H1 (cell line): ENCODE results near the gene PLEKHG3. TPM values are rescaled to one million over a fixed set of nuclear protein-coding genes. Genes with fewer than 3 reads are reported as not detected.

Experiments used
- CTCF ChIP-seq, 3 experiments: IDR thresholded peaks; 1 replicate in 2 of 3; 2 replicates in 1 of 3; pipeline versions ENCODE4 v1.5.1 to v1.6.1; 2011; ENCODE audit warnings: low read length in 3 of 3, mild to moderate bottlenecking in 3 of 3, inconsistent platforms in 2 of 3, low read depth in 1 of 3, moderate library complexity in 1 of 3; ENCODE audit not compliant: insufficient read depth in 1 of 3; ENCODE audit errors: control extremely low read depth in 1 of 3
- E2F6 ChIP-seq: IDR thresholded peaks from 2 replicates; pipeline ENCODE4 v1.6.1; 2012; ENCODE audit warnings: inconsistent platforms
- HDAC6 ChIP-seq: IDR thresholded peaks from one replicate; pipeline ENCODE4 v1.7.1; 2012; ENCODE audit warnings: low read depth, mild to moderate bottlenecking, inconsistent platforms, low read length, moderate library complexity
- JUND ChIP-seq: IDR thresholded peaks from 2 replicates; pipeline ENCODE4 v1.6.1; 2011; ENCODE audit warnings: mild to moderate bottlenecking, improper control_type of control experiment, low read length
- KDM4A ChIP-seq: IDR thresholded peaks from one replicate; pipeline ENCODE4 v1.7.1; 2012; ENCODE audit warnings: low read depth, mild to moderate bottlenecking, moderate library complexity, low read length, inconsistent platforms; ENCODE audit not compliant: severe bottlenecking
- MAX ChIP-seq: IDR thresholded peaks from 2 replicates; pipeline ENCODE4 v1.6.1; 2012; ENCODE audit warnings: inconsistent platforms
- NRF1 ChIP-seq: IDR thresholded peaks from 2 replicates; pipeline ENCODE4 v1.6.1; 2011; ENCODE audit warnings: mild to moderate bottlenecking, low read depth, low read length, improper control_type of control experiment
- RAD21 ChIP-seq, 2 experiments: IDR thresholded peaks in 1 of 2; conservative IDR thresholded peaks in 1 of 2; 2 replicates each; pipeline ENCODE4 v1.6.1; 2011; ENCODE audit warnings: low read depth in 2 of 2, low read length in 2 of 2, improper control_type of control experiment in 1 of 2, inconsistent platforms in 1 of 2, mild to moderate bottlenecking in 1 of 2, moderate library complexity in 1 of 2
- RBBP5 ChIP-seq: IDR thresholded peaks from 2 replicates; pipeline ENCODE4 v1.7.1; 2012; ENCODE audit warnings: low read depth, mild to moderate bottlenecking, inconsistent platforms, low read length, moderate library complexity, borderline replicate concordance
- RNF2 ChIP-seq: fragments of 200-900, 300-1000 bp; sonication (generic); IDR thresholded peaks from 2 replicates; pipeline ENCODE4 v1.7.1; 2016; ENCODE audit warnings: borderline replicate concordance, low read depth, mild to moderate bottlenecking, antibody characterized with exemption, low read length; ENCODE audit not compliant: poor library complexity, severe bottlenecking; ENCODE audit errors: missing control alignments
- TAF7 ChIP-seq: optimal IDR thresholded peaks from 2 replicates; pipeline ENCODE3; 2011; ENCODE audit warnings: low read depth, mild to moderate bottlenecking, inconsistent platforms, low read length, moderate library complexity, borderline replicate concordance
- TEAD4 ChIP-seq: IDR thresholded peaks from 2 replicates; pipeline ENCODE4 v1.6.1; 2012; ENCODE audit warnings: low read depth, low read length, inconsistent platforms, mixed read lengths
- ZNF274 ChIP-seq: IDR thresholded peaks from 2 replicates; pipeline ENCODE4 v1.7.0; 2012; ENCODE audit warnings: low read length, borderline replicate concordance; ENCODE audit errors: extremely low read depth
- polyA plus RNA-seq, 7 experiments: library from polyadenylated mRNA; depleted of rRNA in 3 of 7; stranded (reverse) in 5 of 7; unstranded in 2 of 7; fragments of >200 nt in 5 of 7; fragments of 200-250 nt in 2 of 7; gene quantifications; 1 replicate in 5 of 7; 2 replicates in 1 of 7; 4 replicates in 1 of 7; pipeline versions ENCODE4 v1.2.1 to v1.2.3, GENCODE V29; 2011 to 2013; ENCODE audit warnings: missing spikeins in 2 of 7, mixed read lengths in 2 of 7
- total RNA-seq: library from RNA; stranded (reverse); fragmentation: NEBNext Ultra II Directional; extraction: Animal tissue kit (Norgen Biotek cat#: 25700); gene quantifications from 2 replicates; pipeline ENCODE4 v1.2.1, GENCODE V29; 2021

The PLEKHG3 gene
- total and polyA plus RNA-seq, 2 of the 8 experiments (the other 6 are each of a cell fraction or from before 2014, with no cell fraction given) = 43.4 to 90.6 TPM

DNA sequence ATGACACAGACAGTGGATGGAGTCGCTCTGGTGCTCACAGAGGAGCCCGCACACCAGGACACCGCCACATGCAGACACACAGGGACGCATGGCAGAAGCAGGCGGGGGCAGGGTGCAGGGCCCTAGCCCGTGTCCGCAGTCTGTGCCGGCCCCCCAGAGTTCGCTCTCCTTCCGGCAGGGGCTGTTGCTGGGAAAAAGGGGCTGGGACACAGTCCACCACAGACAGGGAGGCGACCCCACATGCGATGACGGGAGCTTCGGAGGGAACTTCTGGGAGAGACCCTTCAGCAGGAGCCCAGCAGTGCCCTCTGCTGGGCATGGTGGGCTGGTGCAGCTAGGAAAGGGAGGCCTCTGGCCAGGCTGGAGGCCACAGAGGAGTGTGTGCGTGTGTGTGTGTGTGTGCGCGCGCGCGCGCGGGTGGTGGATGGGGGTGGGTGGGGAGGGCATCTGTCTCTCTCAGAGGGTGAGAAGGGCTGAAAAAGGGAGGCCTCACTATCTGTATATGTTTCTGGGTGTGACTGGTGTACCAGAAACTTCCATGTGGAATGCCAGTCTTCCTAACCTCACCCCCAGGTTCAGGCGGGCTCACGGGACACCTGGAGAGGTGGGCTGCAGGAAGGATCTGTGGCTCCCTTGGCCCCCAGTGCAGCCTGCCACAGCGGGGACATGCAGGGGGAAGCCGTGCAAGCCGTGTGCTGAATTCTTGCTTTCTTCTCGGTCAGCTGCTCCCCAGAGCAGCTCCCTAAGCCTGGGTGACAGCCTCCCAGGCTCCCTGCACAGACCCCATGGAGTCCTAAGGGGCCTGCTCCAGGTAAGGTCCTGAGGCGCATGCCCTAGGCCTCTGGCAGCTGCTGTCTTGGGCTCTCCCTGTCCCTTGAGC is 60.7 kb downstream of the PLEKHG3 start (continued):
- TF ChIP-seq CTCF (IDR thresholded peaks at IDR 0.05; ENCODE audit: control extremely low read depth in 1 of 3, insufficient read depth in 1 of 3, low read depth in 1 of 3, low read length in 3 of 3) (peak in 2 of 3 experiments; percentile 89 to 90; a peak in 3 of 4 replicates), TEAD4 (no peak), HDAC6 (no peak), ZNF274 (no peak), RBBP5 (no peak), E2F6 (peak; percentile 43; the same call in 1 of the 2 replicates), KDM4A (peak; percentile 27), RAD21 (IDR thresholded peaks at IDR 0.05 in 1 of 2, conservative IDR thresholded peaks at IDR 0.05 in 1 of 2; ENCODE audit: low read depth in 2 of 2, low read length in 2 of 2) (peak; percentile 82 to 84), JUND (no peak), MAX (peak; percentile 35; the same call in 1 of the 2 replicates), RNF2 (no peak), NRF1 (no peak), TAF7 (no peak)
- TF ChIP-seq, all 59 proteins: peak for 6
